ENCODE results near the gene IMMP2L. TPM values are rescaled to one million over a fixed set of nuclear protein-coding genes. Genes with fewer than 3 reads are reported as not detected.

The IMMP2L gene
- polyA plus RNA-seq, 2 of the 4 experiments (the other 2 are of a cell fraction), result 16.1 to 23.8 TPM

DNA sequence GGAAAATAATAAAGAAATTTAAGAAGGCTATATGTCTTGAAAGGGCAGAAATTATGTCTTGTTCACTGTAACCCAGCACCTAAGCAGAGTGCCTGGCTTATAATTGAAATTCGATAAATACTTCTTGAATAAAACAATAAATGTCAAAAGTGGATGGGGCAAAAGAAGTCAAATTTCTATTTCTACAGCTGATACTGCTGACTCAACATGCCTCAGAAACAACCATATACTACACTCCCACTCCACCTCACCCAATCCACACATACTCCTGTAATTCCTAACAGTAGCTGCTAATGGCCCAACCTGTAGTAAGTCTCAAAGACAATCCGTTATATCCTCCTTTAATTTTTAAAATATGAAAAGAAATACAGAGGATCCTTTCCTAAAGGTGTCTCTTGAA lies 519.5 kb downstream of the IMMP2L start:
- Histone ChIP-seq H3K9me3 (no peaks in the 10 kb centered on the region), H3K4me3 (no peak overlapping the region), H3K27ac (no peak overlapping the region), H3K4me1 (peaks cover 20% of the 10 kb centered on the region), H3K4me2 (peak overlapping the region; percentile 63; the same call in 1 of the 3 replicates)
- CTCF ChIA-PET, result no interaction called here
- 71% methylated on average over 2 of the region's 2 CpGs for WGBS (ENCODE audit: missing lambda C conversion rate)
- no peak for ATAC-seq
- TF ChIP-seq EHF (CRISPR knock-in tag; IDR thresholded peaks at IDR 0.05), result no peak
- TF ChIP-seq KDM5A (IDR thresholded peaks at IDR 0.05), result no peak
- no peak for TF ChIP-seq ZSCAN20 (CRISPR knock-in tag; IDR thresholded peaks at IDR 0.05)
- peak; percentile 51 for TF ChIP-seq MAFK (IDR thresholded peaks at IDR 0.05; ENCODE audit: partially characterized antibody)
- TF ChIP-seq, protein P1, sequence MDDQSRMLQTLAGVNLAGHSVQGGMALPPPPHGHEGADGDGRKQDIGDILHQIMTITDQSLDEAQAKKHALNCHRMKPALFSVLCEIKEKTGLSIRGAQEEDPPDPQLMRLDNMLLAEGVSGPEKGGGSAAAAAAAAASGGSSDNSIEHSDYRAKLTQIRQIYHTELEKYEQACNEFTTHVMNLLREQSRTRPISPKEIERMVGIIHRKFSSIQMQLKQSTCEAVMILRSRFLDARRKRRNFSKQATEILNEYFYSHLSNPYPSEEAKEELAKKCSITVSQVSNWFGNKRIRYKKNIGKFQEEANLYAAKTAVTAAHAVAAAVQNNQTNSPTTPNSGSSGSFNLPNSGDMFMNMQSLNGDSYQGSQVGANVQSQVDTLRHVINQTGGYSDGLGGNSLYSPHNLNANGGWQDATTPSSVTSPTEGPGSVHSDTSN (IDR thresholded peaks at IDR 0.05), result no peak
- no peak for FAIRE-seq
- POLR2A ChIA-PET, result no interaction called here
- DNase-seq (ENCODE audit: low read depth in 1 of 2, low spot score in 1 of 2), result no peak

DNA sequence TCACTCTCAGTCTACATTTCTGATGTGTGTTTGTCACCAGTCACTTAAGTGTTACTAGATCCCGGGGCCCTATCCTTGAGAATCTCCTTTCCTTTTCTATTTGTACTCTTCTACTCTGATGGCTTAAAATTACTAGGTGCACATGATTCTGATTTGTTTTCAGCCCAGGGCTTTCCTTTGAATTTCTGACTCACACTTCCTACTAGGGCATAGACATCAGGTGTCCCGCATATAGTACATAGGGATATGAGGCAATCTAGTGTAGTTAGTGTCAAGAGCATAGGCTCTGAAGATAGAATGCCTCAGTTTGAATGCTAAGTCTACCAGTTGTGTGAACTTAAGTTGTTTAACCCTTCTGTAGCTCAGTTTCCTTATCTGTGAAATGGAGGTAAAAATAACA lies 520.7 kb downstream of the IMMP2L start:
- Histone ChIP-seq H3K9me3 (no peaks in the 10 kb centered on the region), H3K27ac (no peak overlapping the region), H3K4me1 (peaks cover 20% of the 10 kb centered on the region), H3K4me3 (no peak overlapping the region), H3K4me2 (no peak overlapping the region)
- FAIRE-seq, result peak; percentile 46
- no peak for DNase-seq (ENCODE audit: low read depth in 1 of 2, low spot score in 1 of 2)
- 70% methylated on average over 2 of the region's 2 CpGs for WGBS (ENCODE audit: missing lambda C conversion rate)
- POLR2A ChIA-PET, result no interaction called here
- CTCF ChIA-PET, result interaction anchor here (0.6 kb wide), 1 partner anchor 46 kb away, joined by 3 read pairs; no protein-coding TSS in a partner anchor
- ATAC-seq, result peak in 1 of 2 experiments; percentile 64; a peak in 2 of 6 replicates
- TF ChIP-seq HDAC2 (IDR thresholded peaks at IDR 0.05) (no peak), KDM5A (IDR thresholded peaks at IDR 0.05) (no peak), ZFP36 (IDR thresholded peaks at IDR 0.05; ENCODE audit: borderline replicate concordance, partially characterized antibody) (no peak), TP53 (CRISPR knock-in tag; IDR thresholded peaks at IDR 0.05) (no peak), RFX5 (IDR thresholded peaks at IDR 0.05) (no peak), SMC3 (IDR thresholded peaks at IDR 0.05) (no peak), BHLHE40 (IDR thresholded peaks at IDR 0.05; ENCODE audit: low read depth, low read length) (no peak), MYC (IDR thresholded peaks at IDR 0.05; ENCODE audit: borderline replicate concordance, low read length) (no peak), NR3C1 (IDR thresholded peaks at IDR 0.05) (no peak), GATA3 (IDR thresholded peaks at IDR 0.05; ENCODE audit: borderline replicate concordance) (no peak), JUN (IDR thresholded peaks at IDR 0.05) (no peak), NFE2L2 (conservative IDR thresholded peaks at IDR 0.05; ENCODE audit: low read length) (no peak), RNF2 (IDR thresholded peaks at IDR 0.05; ENCODE audit: borderline replicate concordance, low read depth) (no peak), EHF (CRISPR knock-in tag; IDR thresholded peaks at IDR 0.05) (no peak), HEYL (CRISPR knock-in tag; IDR thresholded peaks at IDR 0.05) (no peak), CHD2 (IDR thresholded peaks at IDR 0.05; ENCODE audit: low read length, partially characterized antibody) (no peak), CEBPB (IDR thresholded peaks at IDR 0.05) (no peak)
- TF ChIP-seq, protein P2, sequence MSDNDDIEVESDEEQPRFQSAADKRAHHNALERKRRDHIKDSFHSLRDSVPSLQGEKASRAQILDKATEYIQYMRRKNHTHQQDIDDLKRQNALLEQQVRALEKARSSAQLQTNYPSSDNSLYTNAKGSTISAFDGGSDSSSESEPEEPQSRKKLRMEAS (IDR thresholded peaks at IDR 0.05), result no peak
- TF ChIP-seq, protein P3, sequence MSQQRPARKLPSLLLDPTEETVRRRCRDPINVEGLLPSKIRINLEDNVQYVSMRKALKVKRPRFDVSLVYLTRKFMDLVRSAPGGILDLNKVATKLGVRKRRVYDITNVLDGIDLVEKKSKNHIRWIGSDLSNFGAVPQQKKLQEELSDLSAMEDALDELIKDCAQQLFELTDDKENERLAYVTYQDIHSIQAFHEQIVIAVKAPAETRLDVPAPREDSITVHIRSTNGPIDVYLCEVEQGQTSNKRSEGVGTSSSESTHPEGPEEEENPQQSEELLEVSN (IDR thresholded peaks at IDR 0.05; ENCODE audit: borderline replicate concordance, low read depth), result no peak
- TF ChIP-seq, protein P4, sequence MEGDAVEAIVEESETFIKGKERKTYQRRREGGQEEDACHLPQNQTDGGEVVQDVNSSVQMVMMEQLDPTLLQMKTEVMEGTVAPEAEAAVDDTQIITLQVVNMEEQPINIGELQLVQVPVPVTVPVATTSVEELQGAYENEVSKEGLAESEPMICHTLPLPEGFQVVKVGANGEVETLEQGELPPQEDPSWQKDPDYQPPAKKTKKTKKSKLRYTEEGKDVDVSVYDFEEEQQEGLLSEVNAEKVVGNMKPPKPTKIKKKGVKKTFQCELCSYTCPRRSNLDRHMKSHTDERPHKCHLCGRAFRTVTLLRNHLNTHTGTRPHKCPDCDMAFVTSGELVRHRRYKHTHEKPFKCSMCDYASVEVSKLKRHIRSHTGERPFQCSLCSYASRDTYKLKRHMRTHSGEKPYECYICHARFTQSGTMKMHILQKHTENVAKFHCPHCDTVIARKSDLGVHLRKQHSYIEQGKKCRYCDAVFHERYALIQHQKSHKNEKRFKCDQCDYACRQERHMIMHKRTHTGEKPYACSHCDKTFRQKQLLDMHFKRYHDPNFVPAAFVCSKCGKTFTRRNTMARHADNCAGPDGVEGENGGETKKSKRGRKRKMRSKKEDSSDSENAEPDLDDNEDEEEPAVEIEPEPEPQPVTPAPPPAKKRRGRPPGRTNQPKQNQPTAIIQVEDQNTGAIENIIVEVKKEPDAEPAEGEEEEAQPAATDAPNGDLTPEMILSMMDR (IDR thresholded peaks at IDR 0.05), result no peak

DNA sequence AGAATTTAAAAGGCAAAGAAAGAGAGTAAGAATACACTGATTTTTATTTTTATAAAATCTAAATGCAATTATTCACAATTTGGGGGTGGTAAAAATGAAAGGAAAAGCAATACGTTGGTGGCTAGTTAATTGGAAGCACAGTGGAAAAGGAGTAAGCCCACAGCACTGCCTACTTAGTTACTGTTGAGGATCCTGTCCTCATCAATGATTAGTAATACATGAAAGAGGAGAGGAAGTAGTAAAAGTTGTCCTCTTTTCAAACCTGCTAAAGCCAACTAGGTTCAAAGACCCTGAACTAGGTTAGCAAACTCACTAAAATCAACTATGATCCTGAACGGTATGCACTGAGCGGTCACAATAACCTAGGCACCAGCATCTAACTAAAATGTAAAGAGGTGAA lies 524.1 kb downstream of the IMMP2L start:
- ATAC-seq (no peak), DNase-seq (ENCODE audit: low read depth in 1 of 2, low spot score in 1 of 2) (no peak), FAIRE-seq (no peak)
- WGBS (ENCODE audit: missing lambda C conversion rate), result 78% methylated on average over 3 of the region's 3 CpGs
- ChIA-PET CTCF (no interaction called here), POLR2A (no interaction called here)
- TF ChIP-seq RNF2 (IDR thresholded peaks at IDR 0.05; ENCODE audit: borderline replicate concordance, low read depth) (no peak), ZFP36 (IDR thresholded peaks at IDR 0.05; ENCODE audit: borderline replicate concordance, partially characterized antibody) (no peak), GATA3 (IDR thresholded peaks at IDR 0.05; ENCODE audit: borderline replicate concordance) (no peak), POLR2AphosphoS2 (conservative IDR thresholded peaks at IDR 0.05; ENCODE audit: low read length) (no peak), FOXS1 (CRISPR knock-in tag; IDR thresholded peaks at IDR 0.05) (no peak), CEBPB (IDR thresholded peaks at IDR 0.05) (no peak), JUNB (IDR thresholded peaks at IDR 0.05) (no peak), TP53 (CRISPR knock-in tag; IDR thresholded peaks at IDR 0.05) (no peak), CHD2 (IDR thresholded peaks at IDR 0.05; ENCODE audit: low read length, partially characterized antibody) (no peak), HDAC2 (IDR thresholded peaks at IDR 0.05) (no peak), RCOR1 (IDR thresholded peaks at IDR 0.05; ENCODE audit: low read depth, low read length) (no peak), MAFK (IDR thresholded peaks at IDR 0.05; ENCODE audit: partially characterized antibody) (no peak), ZNF302 (CRISPR knock-in tag; IDR thresholded peaks at IDR 0.05) (no peak), KDM5A (IDR thresholded peaks at IDR 0.05) (no peak), NR3C1 (IDR thresholded peaks at IDR 0.05) (no peak)
- TF ChIP-seq, protein P5, sequence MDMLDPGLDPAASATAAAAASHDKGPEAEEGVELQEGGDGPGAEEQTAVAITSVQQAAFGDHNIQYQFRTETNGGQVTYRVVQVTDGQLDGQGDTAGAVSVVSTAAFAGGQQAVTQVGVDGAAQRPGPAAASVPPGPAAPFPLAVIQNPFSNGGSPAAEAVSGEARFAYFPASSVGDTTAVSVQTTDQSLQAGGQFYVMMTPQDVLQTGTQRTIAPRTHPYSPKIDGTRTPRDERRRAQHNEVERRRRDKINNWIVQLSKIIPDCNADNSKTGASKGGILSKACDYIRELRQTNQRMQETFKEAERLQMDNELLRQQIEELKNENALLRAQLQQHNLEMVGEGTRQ (IDR thresholded peaks at IDR 0.05), result no peak
- TF ChIP-seq, protein P6, sequence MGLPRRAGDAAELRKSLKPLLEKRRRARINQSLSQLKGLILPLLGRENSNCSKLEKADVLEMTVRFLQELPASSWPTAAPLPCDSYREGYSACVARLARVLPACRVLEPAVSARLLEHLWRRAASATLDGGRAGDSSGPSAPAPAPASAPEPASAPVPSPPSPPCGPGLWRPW (IDR thresholded peaks at IDR 0.05), result no peak
- Histone ChIP-seq H3K27ac (no peak overlapping the region), H3K4me1 (peaks cover 10% of the 10 kb centered on the region), H3K4me3 (no peak overlapping the region), H3K4me2 (no peak overlapping the region), H3K9me3 (no peaks in the 10 kb centered on the region)

Data from A549 (cell line).